VCaP (cell line): ENCODE results near the gene TGFBR1.

Experiments used
- H3K27ac ChIP-seq: fragments of 450-650 bp; 2 replicates; pipeline ENCODE4 v1.5.1; 2017
- TF ChIP-seq, protein P1 (sequence below): fragments of 450-650 bp; conservative IDR thresholded peaks from 2 replicates; pipeline ENCODE4 v1.5.1; 2017; ENCODE audit warnings: mild to moderate bottlenecking, moderate library complexity

The TGFBR1 gene

DNA sequence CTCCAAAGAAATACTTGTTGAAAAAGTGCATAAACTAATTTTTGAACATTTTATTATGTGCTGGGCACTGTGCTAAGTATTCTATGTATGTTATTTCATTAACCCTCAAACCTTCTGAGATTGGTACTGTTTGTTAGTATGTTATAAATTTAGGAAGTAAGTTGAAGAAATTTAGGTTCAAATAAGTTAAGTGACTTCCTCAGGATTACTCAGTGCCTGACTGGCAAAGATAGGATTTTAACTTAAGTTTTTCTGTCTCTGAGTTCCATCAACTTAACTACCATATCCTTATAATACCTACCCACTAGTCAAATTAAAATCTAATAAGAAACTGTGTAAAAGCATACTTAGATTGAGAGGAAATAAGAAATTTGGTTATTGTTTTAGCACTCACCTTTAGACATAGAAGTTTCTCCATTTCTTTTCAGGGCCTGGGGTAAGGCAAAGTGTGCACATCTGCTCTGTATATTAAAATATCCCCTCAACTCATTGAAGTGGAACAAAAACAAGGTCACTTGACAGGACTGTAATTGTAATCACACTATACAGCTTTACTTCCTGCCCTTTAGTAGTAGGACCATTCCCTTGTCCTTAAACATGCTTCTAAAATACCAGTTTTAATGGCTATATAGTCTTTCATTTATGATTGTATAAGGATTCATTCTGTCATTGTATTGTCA, 15.2 kb downstream of the TGFBR1 start:
- no peak overlapping the region for H3K27ac ChIP-seq
- TF ChIP-seq, protein P1, sequence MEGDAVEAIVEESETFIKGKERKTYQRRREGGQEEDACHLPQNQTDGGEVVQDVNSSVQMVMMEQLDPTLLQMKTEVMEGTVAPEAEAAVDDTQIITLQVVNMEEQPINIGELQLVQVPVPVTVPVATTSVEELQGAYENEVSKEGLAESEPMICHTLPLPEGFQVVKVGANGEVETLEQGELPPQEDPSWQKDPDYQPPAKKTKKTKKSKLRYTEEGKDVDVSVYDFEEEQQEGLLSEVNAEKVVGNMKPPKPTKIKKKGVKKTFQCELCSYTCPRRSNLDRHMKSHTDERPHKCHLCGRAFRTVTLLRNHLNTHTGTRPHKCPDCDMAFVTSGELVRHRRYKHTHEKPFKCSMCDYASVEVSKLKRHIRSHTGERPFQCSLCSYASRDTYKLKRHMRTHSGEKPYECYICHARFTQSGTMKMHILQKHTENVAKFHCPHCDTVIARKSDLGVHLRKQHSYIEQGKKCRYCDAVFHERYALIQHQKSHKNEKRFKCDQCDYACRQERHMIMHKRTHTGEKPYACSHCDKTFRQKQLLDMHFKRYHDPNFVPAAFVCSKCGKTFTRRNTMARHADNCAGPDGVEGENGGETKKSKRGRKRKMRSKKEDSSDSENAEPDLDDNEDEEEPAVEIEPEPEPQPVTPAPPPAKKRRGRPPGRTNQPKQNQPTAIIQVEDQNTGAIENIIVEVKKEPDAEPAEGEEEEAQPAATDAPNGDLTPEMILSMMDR: no peak

DNA sequence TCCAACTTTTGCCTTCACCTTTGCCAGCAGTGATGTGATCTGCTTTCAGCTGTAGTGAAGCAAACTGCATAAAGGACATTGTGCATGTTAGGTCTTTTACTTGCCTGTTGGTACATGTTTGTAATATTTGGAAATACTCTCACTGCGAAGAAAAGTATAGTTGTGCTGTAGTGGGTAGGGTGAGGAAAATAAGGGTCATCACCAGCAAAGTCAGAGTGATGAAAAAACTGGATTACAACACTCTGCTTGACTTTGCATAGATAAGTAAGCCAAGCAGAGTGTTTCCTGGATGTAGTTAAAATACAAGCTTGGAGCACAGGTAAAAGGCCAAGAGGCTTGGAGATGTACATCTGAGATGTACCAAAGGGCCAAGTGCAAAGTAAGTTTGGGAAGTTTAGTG, 16.7 kb downstream of the TGFBR1 start:
- H3K27ac ChIP-seq: no peak overlapping the region
- TF ChIP-seq, protein P1: no peak

DNA sequence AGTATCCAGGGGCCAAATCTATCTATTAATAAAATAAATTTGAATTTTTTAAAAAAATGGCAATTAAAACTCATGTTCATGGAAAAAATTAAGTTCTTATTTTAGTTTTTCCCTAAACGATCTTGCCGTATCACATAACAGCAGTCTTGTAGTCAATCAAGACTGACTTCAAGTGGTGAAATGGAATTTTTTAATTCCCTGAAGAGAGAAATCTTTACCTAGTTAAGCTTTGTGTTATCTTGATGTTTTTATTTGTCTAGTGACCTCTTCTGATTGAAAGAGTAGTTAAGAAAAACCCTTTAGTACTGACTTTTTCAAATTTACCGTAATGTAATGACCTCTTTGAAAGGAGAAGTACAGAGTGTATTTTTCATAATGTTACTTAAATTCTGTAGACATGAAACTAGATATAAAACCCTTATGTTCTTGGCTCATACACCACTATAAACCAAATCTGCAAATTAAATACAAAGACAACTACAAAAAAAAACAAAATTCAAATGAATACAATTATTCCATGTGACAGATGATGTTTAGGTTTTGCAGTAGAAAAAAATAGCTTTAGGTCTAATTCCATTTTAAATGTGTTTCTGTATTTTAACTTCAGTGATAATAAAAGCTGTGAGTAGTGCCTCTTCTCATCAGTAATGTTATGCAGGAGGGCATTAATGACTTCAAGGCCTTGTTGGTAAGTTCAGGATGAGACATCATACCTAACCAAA, 19.8 kb downstream of the TGFBR1 start:
- H3K27ac ChIP-seq: no peak overlapping the region
- TF ChIP-seq, protein P1: no peak

DNA sequence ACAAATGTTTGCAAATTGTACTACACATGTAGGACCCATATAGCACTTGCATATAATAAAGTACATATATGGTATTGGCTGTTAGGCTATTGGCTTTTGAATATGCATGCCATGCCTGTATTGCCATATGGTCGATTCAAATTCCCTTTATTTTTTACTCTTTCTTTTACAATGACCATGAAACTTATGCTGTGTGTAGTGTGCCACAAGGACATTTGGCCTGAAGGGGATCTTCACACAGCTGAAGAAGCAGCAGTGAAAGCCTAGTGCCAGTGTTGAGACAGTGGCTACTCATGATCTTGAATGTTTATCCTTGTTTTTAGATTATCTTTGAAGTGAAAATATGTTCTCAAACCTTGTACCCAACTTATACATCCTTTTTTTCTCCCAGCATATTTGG, 20.5 kb downstream of the TGFBR1 start:
- TF ChIP-seq, protein P1: no peak

DNA sequence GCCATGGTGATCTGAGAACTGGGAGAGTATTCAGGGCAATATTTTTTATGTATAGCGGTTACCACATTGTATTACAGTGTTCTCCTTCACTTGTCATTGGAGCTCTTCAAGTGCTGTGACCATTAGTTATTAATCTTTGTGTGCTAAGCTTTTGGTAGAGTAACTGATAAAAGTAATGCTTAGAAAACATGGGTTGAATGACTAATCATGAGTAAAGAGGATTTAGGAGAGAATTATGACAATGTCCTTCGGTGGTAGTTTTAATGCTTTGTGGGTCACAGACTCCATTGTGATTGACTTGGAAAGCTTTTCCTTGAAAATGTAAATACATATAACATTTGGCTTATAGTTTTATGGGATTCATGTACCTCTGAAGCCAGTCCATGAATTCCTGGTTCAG, 21.4 kb downstream of the TGFBR1 start:
- TF ChIP-seq, protein P1: no peak
- no peak overlapping the region for H3K27ac ChIP-seq

More for the DNA sequence above, 20.5 kb downstream of the TGFBR1 start:
- H3K27ac ChIP-seq: no peak overlapping the region

DNA sequence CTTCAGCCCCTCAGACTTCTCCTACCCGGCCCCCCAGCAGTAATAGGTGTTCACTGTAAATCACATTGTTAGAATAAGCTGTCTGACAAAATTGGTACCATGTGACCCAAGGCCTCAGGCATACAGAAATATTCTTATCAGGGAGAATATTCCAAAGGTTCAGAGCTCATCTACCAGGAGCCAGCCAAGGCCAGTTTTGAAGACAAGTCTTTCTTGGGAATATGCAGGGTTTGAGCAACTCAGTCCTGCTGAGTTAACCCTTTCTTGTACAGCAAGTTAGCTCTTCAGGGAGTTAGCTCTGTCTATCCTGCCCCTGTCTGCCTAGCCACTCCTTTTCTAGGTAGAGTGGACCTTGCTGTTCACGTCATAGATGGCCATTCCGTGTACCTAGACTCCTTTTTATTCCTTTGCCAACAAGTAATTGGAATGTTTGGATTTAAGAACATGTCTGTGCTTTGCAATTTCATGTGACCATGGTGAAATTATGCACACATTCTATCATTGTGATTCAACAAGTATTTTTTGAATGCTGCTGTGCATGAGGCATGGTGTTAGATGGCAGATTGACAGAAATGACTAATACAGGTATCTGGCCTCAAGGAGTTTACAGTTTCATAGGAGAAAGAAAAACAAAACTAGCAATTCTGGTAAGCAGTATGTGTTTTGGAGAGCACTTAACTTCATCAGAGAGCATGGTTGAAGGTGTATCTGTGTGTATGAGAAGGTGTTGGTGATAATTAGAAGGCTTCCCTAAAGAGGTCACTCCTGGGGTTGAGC, 22.6 kb downstream of the TGFBR1 start:
- no peak overlapping the region for H3K27ac ChIP-seq

DNA sequence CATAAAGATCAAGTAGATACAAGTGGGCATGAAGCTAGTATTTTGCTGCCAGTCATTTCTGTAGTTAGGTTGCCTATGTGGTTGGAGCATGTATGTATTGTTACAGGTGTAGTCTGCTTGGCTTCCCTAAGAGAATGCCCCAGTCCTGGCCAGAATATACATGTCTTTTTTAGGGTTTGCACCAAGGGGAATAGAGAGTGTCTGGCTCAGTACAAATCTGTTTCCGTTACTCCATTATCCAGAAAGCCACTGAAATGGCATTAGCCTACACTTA, 23.2 kb downstream of the TGFBR1 start:
- TF ChIP-seq, protein P1: no peak
- no peak overlapping the region for H3K27ac ChIP-seq

More for the DNA sequence above, 22.6 kb downstream of the TGFBR1 start:
- TF ChIP-seq, protein P1: no peak
